H1 (cell line): ENCODE measurements around the gene AMIGO2. TPM values are rescaled to one million over a fixed set of nuclear protein-coding genes. Genes with fewer than 3 reads are reported as not detected.

Source experiments
- CTCF ChIA-PET: fragments of 300-600 bp; sonication (Branson Sonifier 250); formaldehyde crosslinking; loops from one replicate; lab custom pipeline; 2021; ENCODE audit not compliant: partially characterized antibody; lab: Charles Lee
- POLR2A ChIA-PET: fragments of 300-600 bp; sonication (Branson Sonifier 250); formaldehyde crosslinking; loops from one replicate; lab custom pipeline; 2021; ENCODE audit warnings: inconsistent platforms; ENCODE audit not compliant: partially characterized antibody; lab: Charles Lee
- DNase-seq, 2 experiments: peaks; one replicate each; pipeline versions ENCODE4 v3.0.0 to v3.0.0-alpha.2; 2010 to 2022; ENCODE audit warnings: low spot score in 2 of 2, low read depth in 1 of 2, mixed read lengths in 1 of 2
- FAIRE-seq: peaks from 2 replicates; lab custom pipeline; 2011; peaks lifted over from hg19 to GRCh38; lab: Jason Lieb, UNC
- H2AFZ ChIP-seq: 2 replicates; pipeline ENCODE4 v1.8.1; 2012; ENCODE audit warnings: low read length, inconsistent platforms
- H2AK5ac ChIP-seq: 2 replicates; pipeline ENCODE4 v1.6.1; 2013; ENCODE audit warnings: low read depth, low read length
- H2BK120ac ChIP-seq: replicated peaks from 2 replicates; pipeline ENCODE3; 2013; ENCODE audit warnings: low read depth, low read length, inconsistent platforms
- H2BK12ac ChIP-seq: 2 replicates; pipeline ENCODE4 v1.6.1; 2013; ENCODE audit warnings: low read depth, low read length
- H2BK15ac ChIP-seq: 2 replicates; pipeline ENCODE4 v1.6.1; 2013; ENCODE audit warnings: low read length
- H2BK20ac ChIP-seq: 2 replicates; pipeline ENCODE4 v1.6.1; 2013; ENCODE audit warnings: low read length
- H2BK5ac ChIP-seq: 2 replicates; pipeline ENCODE4 v1.6.1; 2013; ENCODE audit warnings: low read depth, low read length
- H3K14ac ChIP-seq: 2 replicates; pipeline ENCODE4 v1.6.1; 2013; ENCODE audit warnings: inconsistent platforms; ENCODE audit not compliant: insufficient read length
- H3K18ac ChIP-seq: 2 replicates; pipeline ENCODE4 v1.6.1; 2013; ENCODE audit warnings: low read length; ENCODE audit errors: extremely low read depth
- H3K23ac ChIP-seq: 2 replicates; pipeline ENCODE4 v1.6.1; 2013; ENCODE audit warnings: inconsistent platforms; ENCODE audit not compliant: insufficient read length
- H3K23me2 ChIP-seq: 2 replicates; pipeline ENCODE4 v1.6.1; 2013; ENCODE audit warnings: low read depth, low read length
- H3K27ac ChIP-seq: 2 replicates; pipeline ENCODE4 v1.6.1; 2011; ENCODE audit warnings: low read depth, low read length, inconsistent platforms
- H3K27me3 ChIP-seq, 4 experiments: replicated peaks in 1 of 4; 1 replicate in 1 of 4; 2 replicates in 3 of 4; pipeline versions ENCODE4 v1.6.1 to v1.8.1; 2011 to 2013; ENCODE audit warnings: low read length in 3 of 4, mild to moderate bottlenecking in 3 of 4, inconsistent platforms in 2 of 4, mixed read lengths in 2 of 4, moderate library complexity in 1 of 4; ENCODE audit not compliant: control insufficient read depth in 3 of 4, insufficient read depth in 3 of 4; ENCODE audit errors: extremely low read depth in 1 of 4
- H3K36me3 ChIP-seq, 4 experiments: 2 replicates each; pipeline versions ENCODE4 v1.6.1 to v1.8.1; 2011 to 2013; ENCODE audit warnings: mild to moderate bottlenecking in 4 of 4, low read length in 3 of 4, moderate library complexity in 2 of 4, control low read depth in 1 of 4, inconsistent platforms in 1 of 4; ENCODE audit not compliant: insufficient read depth in 4 of 4, control insufficient read depth in 2 of 4
- H3K4ac ChIP-seq: replicated peaks from 2 replicates; pipeline ENCODE3; 2013; ENCODE audit warnings: low read length, low read depth, mixed read lengths, inconsistent platforms; ENCODE audit not compliant: insufficient read length
- H3K4me1 ChIP-seq, 4 experiments: replicated peaks in 1 of 4; 1 replicate in 1 of 4; 2 replicates in 3 of 4; pipeline versions ENCODE4 v1.6.1 to v1.8.1; 2011 to 2013; ENCODE audit warnings: low read length in 3 of 4, inconsistent platforms in 2 of 4, mixed read lengths in 1 of 4; ENCODE audit not compliant: insufficient read depth in 4 of 4, control insufficient read depth in 3 of 4
- H3K4me2 ChIP-seq, 2 experiments: 2 replicates each; pipeline versions ENCODE4 v1.6.1 to v1.8.1; 2011 to 2013; ENCODE audit warnings: low read depth in 2 of 2, low read length in 2 of 2, control low read depth in 1 of 2, inconsistent platforms in 1 of 2, mild to moderate bottlenecking in 1 of 2; ENCODE audit not compliant: insufficient read depth in 1 of 2
- H3K4me3 ChIP-seq, 4 experiments: fragments of 200-600, 300-600 bp in 1 of 4; sonication (generic), shearing (Covaris generic), sonication (Bioruptor Twin) in 1 of 4; 2 replicates each; pipeline versions ENCODE4 v1.5.1 to v1.8.1; 2011 to 2016; ENCODE audit warnings: low read length in 4 of 4, low read depth in 3 of 4, control low read depth in 2 of 4, inconsistent platforms in 2 of 4, mild to moderate bottlenecking in 2 of 4, mixed read lengths in 1 of 4, moderate library complexity in 1 of 4; ENCODE audit not compliant: insufficient read depth in 2 of 4; ENCODE audit errors: extremely low read depth in 1 of 4
- H3K56ac ChIP-seq: replicated peaks from 2 replicates; pipeline ENCODE3; 2013; ENCODE audit warnings: low read depth, mild to moderate bottlenecking, mixed read lengths, low read length, inconsistent platforms; ENCODE audit not compliant: insufficient read length
- H3K79me1 ChIP-seq: 2 replicates; pipeline ENCODE4 v1.6.1; 2013; ENCODE audit warnings: low read depth, low read length, control low read depth
- H3K79me2 ChIP-seq, 2 experiments: 2 replicates each; pipeline versions ENCODE4 v1.6.1 to v1.8.1; 2012 to 2013; ENCODE audit warnings: low read length in 2 of 2, mild to moderate bottlenecking in 2 of 2, inconsistent platforms in 1 of 2; ENCODE audit not compliant: insufficient read depth in 2 of 2, control insufficient read depth in 1 of 2
- H3K9ac ChIP-seq, 4 experiments: replicated peaks in 1 of 4; 1 replicate in 1 of 4; 2 replicates in 3 of 4; pipeline versions ENCODE4 v1.6.1 to v1.8.1; 2011 to 2013; ENCODE audit warnings: low read depth in 3 of 4, low read length in 3 of 4, control low read depth in 2 of 4, mild to moderate bottlenecking in 2 of 4, moderate library complexity in 2 of 4, inconsistent platforms in 1 of 4; ENCODE audit errors: extremely low read depth in 1 of 4
- H3K9me3 ChIP-seq, 2 experiments: 2 replicates each; pipeline versions ENCODE4 v1.6.1 to v1.8.1; 2012 to 2013; ENCODE audit warnings: mild to moderate bottlenecking in 2 of 2, moderate library complexity in 2 of 2, control low read depth in 1 of 2, inconsistent platforms in 1 of 2, low read depth in 1 of 2, low read length in 1 of 2, mixed read lengths in 1 of 2; ENCODE audit not compliant: insufficient read depth in 2 of 2
- H4K20me1 ChIP-seq, 2 experiments: replicated peaks in 1 of 2; 2 replicates each; pipeline versions ENCODE3 to v1.8.1; 2011 to 2013; ENCODE audit warnings: inconsistent platforms in 2 of 2, low read length in 2 of 2, mild to moderate bottlenecking in 1 of 2; ENCODE audit not compliant: insufficient read depth in 2 of 2, control insufficient read depth in 1 of 2
- H4K5ac ChIP-seq: 2 replicates; pipeline ENCODE4 v1.6.1; 2013; ENCODE audit warnings: low read length, low read depth, mixed read lengths, inconsistent platforms; ENCODE audit not compliant: insufficient read length
- H4K8ac ChIP-seq: 2 replicates; pipeline ENCODE4 v1.8.0; 2013; ENCODE audit warnings: mild to moderate bottlenecking, moderate library complexity, low read length, inconsistent platforms; ENCODE audit not compliant: insufficient read depth; ENCODE audit errors: extremely low read depth
- H4K91ac ChIP-seq: replicated peaks from 2 replicates; pipeline ENCODE3; 2013; ENCODE audit warnings: low read length, mixed read lengths, inconsistent platforms; ENCODE audit not compliant: insufficient read length
- POLR2AphosphoS5 ChIP-seq: IDR thresholded peaks from 2 replicates; pipeline ENCODE4 v1.6.1; 2011; ENCODE audit warnings: low read depth, low read length
- SAP30 ChIP-seq: fragments of 300-600 bp; sonication (generic); IDR thresholded peaks from 2 replicates; pipeline ENCODE4 v1.7.1; 2012; ENCODE audit warnings: low read length, moderate library complexity, mild to moderate bottlenecking, inconsistent platforms; ENCODE audit not compliant: insufficient read depth, insufficient replicate concordance
- SIN3A ChIP-seq, 2 experiments: IDR thresholded peaks in 1 of 2; conservative IDR thresholded peaks in 1 of 2; 2 replicates each; pipeline ENCODE4 v1.6.1; 2011 to 2012; ENCODE audit warnings: low read length in 2 of 2, improper control_type of control experiment in 1 of 2, low read depth in 1 of 2, mild to moderate bottlenecking in 1 of 2
- WGBS, 2 experiments: shearing (Covaris generic) in 1 of 2; methylation state at CpG; one replicate each; pipeline versions ENCODE4 v1.1.6 to v1.1.7; 2013 to 2015; ENCODE audit warnings: low lambda C conversion rate in 2 of 2, mixed read lengths in 2 of 2, inconsistent platforms in 1 of 2, low coverage in 1 of 2, missing lambda C conversion rate in 1 of 2; ENCODE audit not compliant: insufficient replicate concordance in 2 of 2, insufficient coverage in 1 of 2, insufficient read length in 1 of 2; ENCODE audit errors: extremely low coverage in 1 of 2, missing lambda C conversion rate in 1 of 2; 5-methylcytosine and 5-hydroxymethylcytosine counted together
- polyA plus RNA-seq, 7 experiments: library from polyadenylated mRNA; depleted of rRNA in 3 of 7; stranded (reverse) in 5 of 7; unstranded in 2 of 7; fragments of >200 nt in 5 of 7; fragments of 200-250 nt in 2 of 7; gene quantifications; 1 replicate in 5 of 7; 2 replicates in 1 of 7; 4 replicates in 1 of 7; pipeline versions ENCODE4 v1.2.1 to v1.2.3, GENCODE V29; 2011 to 2013; ENCODE audit warnings: missing spikeins in 2 of 7, mixed read lengths in 2 of 7
- total RNA-seq: library from RNA; stranded (reverse); fragmentation: NEBNext Ultra II Directional; extraction: Animal tissue kit (Norgen Biotek cat#: 25700); gene quantifications from 2 replicates; pipeline ENCODE4 v1.2.1, GENCODE V29; 2021
- TF ChIP-seq, protein P1 (sequence below): IDR thresholded peaks from 2 replicates; pipeline ENCODE4 v1.6.1; 2012; ENCODE audit warnings: inconsistent platforms

AMIGO2 gene
- total and polyA plus RNA-seq, 2 of the 8 experiments (the other 6 are each of a cell fraction or from before 2014, with no cell fraction given), result 1.7 to 3.3 TPM

DNA sequence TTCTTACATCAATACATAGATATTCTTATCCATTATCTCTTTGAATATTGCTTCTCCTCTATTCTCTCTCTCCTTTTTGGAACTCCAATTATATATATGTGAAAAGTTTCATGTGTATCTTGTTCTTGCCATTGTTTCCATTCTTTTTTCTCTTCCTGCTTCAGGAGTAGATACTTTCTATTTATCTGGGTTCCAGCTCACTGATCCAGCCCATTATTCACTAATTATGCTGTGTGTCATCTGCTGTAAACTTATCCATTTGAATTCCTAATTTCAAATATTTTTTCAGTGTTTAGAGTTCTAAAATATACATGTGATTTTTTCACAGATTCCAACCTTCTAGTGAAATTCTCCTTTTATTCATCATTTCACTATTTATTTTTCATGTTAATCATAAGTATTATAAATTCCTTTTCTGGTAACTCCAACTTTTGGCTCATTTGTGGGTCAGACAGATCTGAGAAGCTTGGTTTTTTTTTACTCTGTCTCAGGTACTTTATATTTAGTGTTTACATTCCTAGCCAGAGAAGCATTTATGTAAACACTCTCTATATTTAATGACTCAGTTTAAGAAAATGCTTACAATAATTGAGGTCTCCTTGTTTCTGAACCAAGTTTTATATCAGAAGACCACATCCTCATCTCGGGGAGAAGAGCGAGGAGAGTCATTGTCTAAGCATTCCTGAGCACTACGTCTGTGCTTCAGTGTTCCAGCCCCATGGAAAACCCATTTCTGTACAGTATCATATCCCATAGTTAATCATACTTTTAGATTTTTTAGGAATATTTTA lies 15.9 kb upstream of the AMIGO2 start:
- DNase-seq, result no peak
- Histone ChIP-seq H4K5ac (no peak overlapping the region), H3K27ac (no peak overlapping the region), H4K91ac (no peak overlapping the region), H3K23ac (no peak overlapping the region), H3K18ac (no peak overlapping the region), H2AK5ac (no peak overlapping the region), H3K27me3 (no peaks in the 10 kb centered on the region), H3K23me2 (no peaks in the 10 kb centered on the region), H3K4me2 (no peak overlapping the region), H2BK20ac (no peak overlapping the region), H3K4ac (no peak overlapping the region), H3K36me3 (no peaks in the 10 kb centered on the region), H3K79me1 (no peaks in the 10 kb centered on the region), H3K79me2 (no peaks in the 10 kb centered on the region), H4K8ac (no peak overlapping the region), H2BK120ac (no peak overlapping the region), H3K4me3 (no peak overlapping the region), H3K56ac (no peak overlapping the region), H2AFZ (no peak overlapping the region), H3K4me1 (peaks cover 0 to 2% (median 0%) of the 10 kb centered on the region in 4 experiments; a peak in 1 of 7 replicates), H3K14ac (no peak overlapping the region), H4K20me1 (no peaks in the 10 kb centered on the region), H2BK15ac (no peak overlapping the region), H2BK5ac (no peak overlapping the region), H2BK12ac (no peak overlapping the region), H3K9ac (no peak overlapping the region), H3K9me3 (no peaks in the 10 kb centered on the region)
- FAIRE-seq, result no peak
- ChIA-PET POLR2A (no interaction called here), CTCF (interaction anchor here (0.7 to 1.2 kb wide), 5 partner anchors 16 to 437 kb away, joined by 3 to 4 read pairs (median 3); partner anchors contain the start of gene AMIGO2)
- 73% methylated on average over 3 of the region's 3 CpGs; no CpG with 5 or more reads in 1 of the 2 experiments for WGBS, 2 experiments
- no peak for TF ChIP-seq POLR2AphosphoS5
- no peak for TF ChIP-seq SIN3A (conservative IDR thresholded peaks at IDR 0.05 in 1 of 2, IDR thresholded peaks at IDR 0.05 in 1 of 2; ENCODE audit: low read depth in 1 of 2, low read length in 2 of 2)
- TF ChIP-seq, protein P1, sequence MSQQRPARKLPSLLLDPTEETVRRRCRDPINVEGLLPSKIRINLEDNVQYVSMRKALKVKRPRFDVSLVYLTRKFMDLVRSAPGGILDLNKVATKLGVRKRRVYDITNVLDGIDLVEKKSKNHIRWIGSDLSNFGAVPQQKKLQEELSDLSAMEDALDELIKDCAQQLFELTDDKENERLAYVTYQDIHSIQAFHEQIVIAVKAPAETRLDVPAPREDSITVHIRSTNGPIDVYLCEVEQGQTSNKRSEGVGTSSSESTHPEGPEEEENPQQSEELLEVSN, result no peak
- TF ChIP-seq SAP30, result no peak
